Loucy (cell line): ENCODE measurements around the gene DIPK2A.
A peak's percentile ranks its signal among the peaks of the same experiment; 100 is the strongest.

Experiments used
- H2AFZ ChIP-seq: fragments of 200-600 bp; sonication (generic); 2 replicates; pipeline ENCODE4 v1.6.0; 2016; ENCODE audit warnings: antibody characterized with exemption, mild to moderate bottlenecking, low read length, moderate library complexity
- H3F3A ChIP-seq: fragments of 200-600 bp; 2 replicates; pipeline ENCODE4 v1.6.0; 2016; ENCODE audit warnings: antibody characterized with exemption, low read depth, mild to moderate bottlenecking
- H3K27me3 ChIP-seq: fragments of 200-600 bp; sonication (generic); 2 replicates; pipeline ENCODE4 v1.6.1; 2014; ENCODE audit warnings: low read length, mild to moderate bottlenecking; ENCODE audit not compliant: insufficient read depth, poor library complexity, severe bottlenecking
- H3K36me3 ChIP-seq: fragments of 200-600 bp; sonication (generic); 2 replicates; pipeline ENCODE4 v1.6.1; 2016; ENCODE audit warnings: low read length; ENCODE audit not compliant: insufficient read depth
- H3K4me1 ChIP-seq: fragments of 200-600 bp; sonication (generic); 2 replicates; pipeline ENCODE4 v1.5.1; 2014; ENCODE audit warnings: low read length, mild to moderate bottlenecking; ENCODE audit not compliant: insufficient read depth, poor library complexity, severe bottlenecking
- H3K4me2 ChIP-seq: fragments of 200-600 bp; sonication (generic); 2 replicates; pipeline ENCODE4 v1.6.0; 2014; ENCODE audit warnings: antibody characterized with exemption, low read length, low read depth, mild to moderate bottlenecking; ENCODE audit not compliant: poor library complexity, severe bottlenecking
- H3K4me3 ChIP-seq: fragments of 200-600 bp; sonication (generic); 2 replicates; pipeline ENCODE4 v1.5.1; 2014; ENCODE audit warnings: low read length, mild to moderate bottlenecking, mixed read lengths; ENCODE audit not compliant: poor library complexity, severe bottlenecking
- H3K79me2 ChIP-seq: fragments of 200-600 bp; sonication (generic); 2 replicates; pipeline ENCODE4 v1.6.1; 2014; ENCODE audit warnings: low read length; ENCODE audit not compliant: insufficient read depth
- H3K9ac ChIP-seq: fragments of 200-600 bp; sonication (generic); 2 replicates; pipeline ENCODE4 v1.6.0; 2014; ENCODE audit warnings: mild to moderate bottlenecking, low read depth, low read length, moderate library complexity; ENCODE audit not compliant: poor library complexity, severe bottlenecking
- H3K9me2 ChIP-seq: fragments of 200-600 bp; sonication (generic); replicated peaks from 2 replicates; pipeline ENCODE4 v1.6.1; 2016; ENCODE audit warnings: low read depth, low read length, mixed read lengths
- H3K9me3 ChIP-seq: fragments of 200-600 bp; sonication (generic); 2 replicates; pipeline ENCODE4 v1.6.1; 2014; ENCODE audit warnings: mild to moderate bottlenecking, antibody characterized with exemption, low read length, low read depth; ENCODE audit not compliant: insufficient read depth
- H4K20me1 ChIP-seq: fragments of 200-600 bp; sonication (generic); 2 replicates; pipeline ENCODE4 v1.6.0; 2014; ENCODE audit warnings: antibody characterized with exemption, low read length, mild to moderate bottlenecking; ENCODE audit not compliant: insufficient read depth, poor library complexity, severe bottlenecking
- EZH2phosphoT487 ChIP-seq: fragments of 200-600 bp; IDR thresholded peaks from 2 replicates; pipeline ENCODE4 v1.6.1; 2018; ENCODE audit warnings: antibody characterized with exemption, mild to moderate bottlenecking, moderate library complexity, borderline replicate concordance
- TF ChIP-seq, protein P1 (sequence below): fragments of 200-600 bp; sonication (generic); conservative IDR thresholded peaks from 2 replicates; pipeline ENCODE4 v1.5.1; 2014; ENCODE audit warnings: mild to moderate bottlenecking, antibody characterized with exemption, low read length

The DIPK2A gene

DNA sequence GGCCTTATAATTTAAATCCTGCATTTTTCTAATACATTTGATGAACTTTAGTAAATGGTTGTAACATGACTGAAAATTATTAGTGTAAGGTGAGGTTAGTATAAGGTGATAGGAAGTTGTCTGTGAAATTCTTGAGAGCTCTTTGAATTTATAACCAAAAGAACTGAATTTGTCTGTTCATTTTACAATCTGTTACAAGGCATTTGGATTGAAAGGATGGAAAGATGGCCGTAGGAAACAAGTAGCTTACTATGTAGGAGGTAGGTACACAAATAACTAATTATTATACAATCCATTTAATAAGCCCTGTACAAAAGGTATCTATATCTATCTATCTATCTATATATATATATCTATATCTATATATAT, 6.6 kb downstream of the DIPK2A start:
- Histone ChIP-seq H3K79me2 (peaks cover 97% of the 10 kb centered on the region), H3K9me3 (no peaks in the 10 kb centered on the region), H3K9ac (peak overlapping the region; percentile 38), H3K27me3 (no peaks in the 10 kb centered on the region), H3K9me2 (no peaks in the 10 kb centered on the region), H3K4me3 (peak overlapping the region; percentile 84), H3F3A (no peaks in the 10 kb centered on the region), H2AFZ (no peak overlapping the region), H3K4me2 (peak overlapping the region; percentile 92), H4K20me1 (peaks cover 67% of the 10 kb centered on the region), H3K4me1 (peaks cover 56% of the 10 kb centered on the region), H3K36me3 (no peaks in the 10 kb centered on the region)
- TF ChIP-seq, protein P1, sequence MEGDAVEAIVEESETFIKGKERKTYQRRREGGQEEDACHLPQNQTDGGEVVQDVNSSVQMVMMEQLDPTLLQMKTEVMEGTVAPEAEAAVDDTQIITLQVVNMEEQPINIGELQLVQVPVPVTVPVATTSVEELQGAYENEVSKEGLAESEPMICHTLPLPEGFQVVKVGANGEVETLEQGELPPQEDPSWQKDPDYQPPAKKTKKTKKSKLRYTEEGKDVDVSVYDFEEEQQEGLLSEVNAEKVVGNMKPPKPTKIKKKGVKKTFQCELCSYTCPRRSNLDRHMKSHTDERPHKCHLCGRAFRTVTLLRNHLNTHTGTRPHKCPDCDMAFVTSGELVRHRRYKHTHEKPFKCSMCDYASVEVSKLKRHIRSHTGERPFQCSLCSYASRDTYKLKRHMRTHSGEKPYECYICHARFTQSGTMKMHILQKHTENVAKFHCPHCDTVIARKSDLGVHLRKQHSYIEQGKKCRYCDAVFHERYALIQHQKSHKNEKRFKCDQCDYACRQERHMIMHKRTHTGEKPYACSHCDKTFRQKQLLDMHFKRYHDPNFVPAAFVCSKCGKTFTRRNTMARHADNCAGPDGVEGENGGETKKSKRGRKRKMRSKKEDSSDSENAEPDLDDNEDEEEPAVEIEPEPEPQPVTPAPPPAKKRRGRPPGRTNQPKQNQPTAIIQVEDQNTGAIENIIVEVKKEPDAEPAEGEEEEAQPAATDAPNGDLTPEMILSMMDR, result no peak
- no peak for TF ChIP-seq EZH2phosphoT487

DNA sequence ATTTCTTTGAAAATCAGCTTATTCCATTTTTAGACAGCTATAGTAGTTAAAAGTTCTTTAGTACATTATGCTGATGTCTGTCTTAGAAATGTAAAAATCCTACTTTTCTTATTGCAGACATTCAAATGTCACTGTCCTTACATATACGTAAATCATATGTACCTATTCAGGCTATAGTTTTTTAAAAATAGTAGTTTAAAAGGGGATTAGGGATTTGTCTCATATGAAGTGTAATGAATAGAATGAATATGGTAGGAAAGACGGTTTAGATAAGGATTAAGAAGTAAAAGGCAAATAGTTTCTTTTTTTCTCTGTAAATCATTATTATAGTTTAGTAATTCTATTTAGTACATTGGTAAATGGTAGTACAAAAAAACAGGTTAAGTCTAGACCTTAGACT, 7.4 kb downstream of the DIPK2A start:
- Histone ChIP-seq H3K9ac (no peak overlapping the region), H3K4me2 (peak overlapping the region; percentile 42), H3K4me3 (peak overlapping the region; percentile 35), H4K20me1 (peaks cover 59% of the 10 kb centered on the region), H2AFZ (no peak overlapping the region), H3K79me2 (peaks cover 97% of the 10 kb centered on the region), H3K36me3 (no peaks in the 10 kb centered on the region), H3K27me3 (no peaks in the 10 kb centered on the region), H3K4me1 (peaks cover 51% of the 10 kb centered on the region), H3K9me3 (no peaks in the 10 kb centered on the region), H3F3A (no peaks in the 10 kb centered on the region), H3K9me2 (no peaks in the 10 kb centered on the region)
- TF ChIP-seq EZH2phosphoT487, result no peak
- TF ChIP-seq, protein P1, result no peak

DNA sequence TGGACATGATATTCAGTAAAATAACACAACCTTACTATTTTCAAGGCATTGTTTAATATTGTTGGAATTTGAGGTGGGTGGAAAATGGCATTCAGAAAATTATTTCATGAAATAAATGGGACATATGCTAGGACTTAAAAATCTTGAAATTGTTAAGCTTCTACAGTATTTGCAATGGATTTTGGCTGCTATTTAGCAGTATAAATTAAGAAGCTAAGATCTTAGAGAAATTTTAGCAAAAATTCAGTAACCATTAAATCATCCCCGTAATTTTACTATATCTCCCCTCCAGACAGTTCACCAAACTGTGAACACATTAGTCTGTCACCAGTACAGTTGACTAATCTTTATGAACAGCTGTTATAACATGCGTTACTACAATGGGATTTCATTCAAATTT, 8.2 kb downstream of the DIPK2A start:
- Histone ChIP-seq H3K36me3 (no peaks in the 10 kb centered on the region), H3K4me3 (no peak overlapping the region), H3K9me3 (no peaks in the 10 kb centered on the region), H3K9ac (no peak overlapping the region), H3K4me1 (peaks cover 43% of the 10 kb centered on the region), H3K79me2 (peaks cover 97% of the 10 kb centered on the region), H4K20me1 (peaks cover 55% of the 10 kb centered on the region), H3F3A (no peaks in the 10 kb centered on the region), H3K27me3 (no peaks in the 10 kb centered on the region), H3K4me2 (peak overlapping the region; percentile 42), H3K9me2 (no peaks in the 10 kb centered on the region), H2AFZ (no peak overlapping the region)
- TF ChIP-seq, protein P1, result no peak
- no peak for TF ChIP-seq EZH2phosphoT487
